IMR-90 (cell line): ENCODE results near the gene CST4. TPM values are rescaled to one million over a fixed set of nuclear protein-coding genes. Genes with fewer than 3 reads are reported as not detected.
"Not testable (repeated sequence)": the region's sequence is repeated elsewhere in the genome, so short reads cannot be mapped to it uniquely, and the experiment has no call there.

Source experiments
- ATAC-seq: fragments of 200-7000 bp; cut with Tn5 transposase; 2 replicates; pipeline ENCODE4 v1.9.1; 2020; ENCODE audit warnings: low read depth, mild to moderate bottlenecking, moderate library complexity
- BruUV-seq: library from RNA; stranded (reverse); fragments of 400-500 nt; replicated peaks from 2 replicates; lab custom pipeline; 2021; lab: Mats Ljungman, UMichigan
- CTCF ChIA-PET: fragments of 300-600 bp; formaldehyde crosslinking; extraction: SDS; loops from one replicate; lab custom pipeline; 2021; ENCODE audit warnings: antibody characterized with exemption; lab: Yijun Ruan, JAX
- POLR2A ChIA-PET: fragments of 300-600 bp; sonication (Branson Sonifier 250); formaldehyde crosslinking; loops from one replicate; lab custom pipeline; 2022; ENCODE audit warnings: antibody characterized with exemption; ENCODE audit not compliant: unreplicated experiment; lab: Charles Lee
- DNase-seq: peaks from one replicate; pipeline ENCODE4 v3.0.0; 2013
- H2AFZ ChIP-seq: replicated peaks from 2 replicates; pipeline ENCODE3; 2013; ENCODE audit warnings: low read length, mild to moderate bottlenecking; ENCODE audit not compliant: poor library complexity
- H2AK5ac ChIP-seq: 2 replicates; pipeline ENCODE4 v1.6.1; 2013; ENCODE audit warnings: low read depth, low read length, inconsistent platforms
- H2AK9ac ChIP-seq: replicated peaks from 2 replicates; pipeline ENCODE3; 2013; ENCODE audit warnings: mild to moderate bottlenecking, low read depth, low read length, moderate library complexity; ENCODE audit not compliant: poor library complexity
- H2BK120ac ChIP-seq: 2 replicates; pipeline ENCODE4 v1.6.1; 2013; ENCODE audit warnings: low read depth, low read length, inconsistent platforms
- H2BK15ac ChIP-seq: 3 replicates; pipeline ENCODE4 v1.6.1; 2013; ENCODE audit warnings: low read depth, low read length, inconsistent platforms
- H2BK20ac ChIP-seq: 2 replicates; pipeline ENCODE4 v1.6.1; 2013; ENCODE audit warnings: low read depth, mild to moderate bottlenecking, inconsistent platforms, low read length, moderate library complexity
- H2BK5ac ChIP-seq: 2 replicates; pipeline ENCODE4 v1.6.1; 2013; ENCODE audit warnings: mild to moderate bottlenecking, low read depth, low read length, inconsistent platforms; ENCODE audit not compliant: poor library complexity, severe bottlenecking
- H3K14ac ChIP-seq: replicated peaks from 2 replicates; pipeline ENCODE4 v1.6.1; 2013; ENCODE audit warnings: low read depth, low read length, inconsistent platforms
- H3K18ac ChIP-seq: 2 replicates; pipeline ENCODE4 v1.6.1; 2013; ENCODE audit warnings: low read depth, low read length, control low read depth
- H3K23ac ChIP-seq: 2 replicates; pipeline ENCODE4 v1.6.1; 2013; ENCODE audit warnings: low read depth, low read length, inconsistent platforms
- H3K27ac ChIP-seq: 2 replicates; pipeline ENCODE4 v1.5.1; 2013; ENCODE audit warnings: mild to moderate bottlenecking, control low read depth, low read length; ENCODE audit not compliant: insufficient read depth
- H3K27me3 ChIP-seq: 2 replicates; pipeline ENCODE4 v1.6.1; 2013; ENCODE audit warnings: low read length; ENCODE audit not compliant: control insufficient read depth, insufficient read depth
- H3K36me3 ChIP-seq: 2 replicates; pipeline ENCODE4 v1.6.1; 2013; ENCODE audit warnings: low read length, mixed read lengths; ENCODE audit not compliant: control insufficient read depth, insufficient read depth
- H3K4ac ChIP-seq: 2 replicates; pipeline ENCODE4 v1.6.1; 2013; ENCODE audit warnings: low read depth, low read length, inconsistent platforms
- H3K4me1 ChIP-seq: 2 replicates; pipeline ENCODE4 v1.6.1; 2013; ENCODE audit warnings: low read length, mixed read lengths; ENCODE audit not compliant: control insufficient read depth, insufficient read depth
- H3K4me2 ChIP-seq: 2 replicates; pipeline ENCODE4 v1.6.1; 2013; ENCODE audit warnings: low read depth, mild to moderate bottlenecking, control low read depth, low read length, moderate library complexity
- H3K4me3 ChIP-seq: 2 replicates; pipeline ENCODE4 v1.5.1; 2013; ENCODE audit warnings: low read depth, mild to moderate bottlenecking, control low read depth, low read length, moderate library complexity; ENCODE audit not compliant: insufficient read depth
- H3K56ac ChIP-seq: 2 replicates; pipeline ENCODE4 v1.6.1; 2013; ENCODE audit warnings: low read length, inconsistent platforms; ENCODE audit not compliant: insufficient read depth; ENCODE audit errors: extremely low read depth
- H3K79me1 ChIP-seq, 2 experiments: 2 replicates each; pipeline ENCODE4 v1.6.1; 2013; ENCODE audit warnings: low read length in 2 of 2, inconsistent platforms in 1 of 2, low read depth in 1 of 2
- H3K9ac ChIP-seq: 2 replicates; pipeline ENCODE4 v1.6.1; 2013; ENCODE audit warnings: low read depth, low read length, control low read depth
- H3K9me1 ChIP-seq: 2 replicates; pipeline ENCODE4 v1.6.1; 2013; ENCODE audit warnings: low read length, inconsistent platforms; ENCODE audit not compliant: insufficient read depth
- H3K9me3 ChIP-seq: 2 replicates; pipeline ENCODE4 v1.6.1; 2013; ENCODE audit warnings: low read length; ENCODE audit not compliant: control insufficient read depth, insufficient read depth
- H4K20me1 ChIP-seq: 2 replicates; pipeline ENCODE4 v1.6.1; 2013; ENCODE audit warnings: low read length, inconsistent platforms; ENCODE audit not compliant: insufficient read depth
- H4K5ac ChIP-seq: 2 replicates; pipeline ENCODE4 v1.6.1; 2013; ENCODE audit warnings: mild to moderate bottlenecking, low read depth, low read length, control low read depth
- H4K8ac ChIP-seq, 2 experiments: 2 replicates each; pipeline ENCODE4 v1.6.1; 2013; ENCODE audit warnings: low read depth in 2 of 2, low read length in 2 of 2, control low read depth in 1 of 2, inconsistent platforms in 1 of 2
- H4K91ac ChIP-seq: 2 replicates; pipeline ENCODE4 v1.6.1; 2013; ENCODE audit warnings: low read depth, low read length, inconsistent platforms; ENCODE audit not compliant: insufficient read depth
- WGBS, 2 experiments: methylation state at CpG; one replicate each; pipeline versions ENCODE4 v1.1.5 to v1.1.7; 2013; ENCODE audit warnings: missing lambda C conversion rate in 2 of 2; ENCODE audit not compliant: insufficient read length in 1 of 2; ENCODE audit errors: extremely low coverage in 2 of 2; 5-methylcytosine and 5-hydroxymethylcytosine counted together
- dilution Hi-C: fragments of 300-500 bp; cut with HindIII; formaldehyde crosslinking; loops from one replicate; pipeline ENCODE4 v1.14.3; 2018; ENCODE audit warnings: low sequenced_read_pairs; ENCODE audit not compliant: unreplicated experiment
- in situ Hi-C: fragments of 300-500 bp; cut with MboI; formaldehyde crosslinking; loops from 3 replicates; pipeline ENCODE4 v1.14.3; 2019; ENCODE audit warnings: low sequenced_read_pairs, inconsistent platforms, mixed read lengths
- intact Hi-C: fragments of 100-400 bp; cut with micrococcal nuclease; formaldehyde crosslinking; loops from 2 replicates; pipeline ENCODE4 v1.10.0; 2022
- polyA plus RNA-seq, 3 experiments: library from polyadenylated mRNA; depleted of rRNA; stranded (reverse); fragments of >200 nt; gene quantifications; 2 replicates each; pipeline ENCODE4 v1.2.3, GENCODE V29; 2012; ENCODE audit warnings: low replicate concordance in 1 of 3
- total RNA-seq: library from RNA; depleted of rRNA; stranded (reverse); fragments of >200 nt; gene quantifications from 2 replicates; pipeline ENCODE4 v1.2.3, GENCODE V29; 2012

CST4 gene
- total and polyA plus RNA-seq, 2 of the 4 experiments (the other 2 are of a cell fraction) = not detected

GRCh38 chr20:23664046-23664445 is 24.8 kb downstream of the CST4 start:
- dilution Hi-C loops, H4K91ac ChIP-seq: not testable (repeated sequence)
- intact Hi-C loops = loop anchor here (10.0 kb wide), 1 partner anchor 61 kb away; no protein-coding TSS in a partner anchor

More at GRCh38 chr20:23664046-23664445, 24.8 kb downstream of the CST4 start:
- 40% methylated on average over 1 of the region's 4 CpGs; no CpG with 5 or more reads in 1 of the 2 experiments for WGBS, 2 experiments
- H4K20me1 ChIP-seq, H3K18ac ChIP-seq, H3K27me3 ChIP-seq, H3K23ac ChIP-seq, POLR2A ChIA-PET, H2AFZ ChIP-seq, H3K4me1 ChIP-seq, H3K4ac ChIP-seq, CTCF ChIA-PET, H3K79me1 ChIP-seq, H3K27ac ChIP-seq, H3K9me3 ChIP-seq, H3K4me2 ChIP-seq, ATAC-seq, H2BK5ac ChIP-seq, DNase-seq, H2AK5ac ChIP-seq, H3K36me3 ChIP-seq, H2BK15ac ChIP-seq, H3K14ac ChIP-seq, H3K56ac ChIP-seq, H3K9ac ChIP-seq, H3K4me3 ChIP-seq, H2AK9ac ChIP-seq, H3K9me1 ChIP-seq, BruUV-seq, H4K8ac ChIP-seq, H2BK120ac ChIP-seq, H4K5ac ChIP-seq, H2BK20ac ChIP-seq: not testable (repeated sequence)
- in situ Hi-C loops = loop anchor here (10.0 kb wide), 1 partner anchor 331 kb away; no protein-coding TSS in a partner anchor
